Right lobe of liver (tissue), 6 donors: ENCODE results near the gene MOCS2. TPM values are rescaled to one million over a fixed set of nuclear protein-coding genes. Genes with fewer than 3 reads are reported as not detected.

Source experiments
- ATAC-seq, 4 donors: fragments of 200-7000 bp; cut with Tn5 transposase; one replicate each; pipeline ENCODE4 v1.9.1; 2020; ENCODE audit warnings: mild to moderate bottlenecking in 4 of 4, moderate library complexity in 4 of 4
- DNase-seq, 3 donors: peaks; one replicate each; pipeline ENCODE4 v3.0.0-alpha.2; 2020
- H3K27ac ChIP-seq, 3 donors: fragments of 200-600 bp; one replicate each; pipeline ENCODE4 v1.8.0; 2022
- H3K27me3 ChIP-seq, 2 donors: fragments of 200-600 bp; one replicate each; pipeline ENCODE4 v1.8.0; 2022
- H3K36me3 ChIP-seq, 4 donors: fragments of 200-600 bp; sonication (generic) in 1 of 4; one replicate each; pipeline versions ENCODE4 v1.5.1 to v1.8.0; 2017 to 2022; ENCODE audit warnings: control low read depth in 1 of 4
- H3K4me1 ChIP-seq, 4 donors: fragments of 200-600 bp; sonication (generic) in 1 of 4; one replicate each; pipeline versions ENCODE4 v1.5.1 to v1.8.0; 2017 to 2022; ENCODE audit warnings: control low read depth in 1 of 4
- H3K4me3 ChIP-seq, 3 donors: fragments of 200-600 bp; one replicate each; pipeline ENCODE4 v1.8.0; 2022
- H3K9me3 ChIP-seq, 4 donors: fragments of 200-600 bp; sonication (generic) in 1 of 4; one replicate each; pipeline versions ENCODE4 v1.5.1 to v1.8.0; 2017 to 2022; ENCODE audit warnings: control low read depth in 1 of 4
- POLR2A ChIP-seq: fragments of 450-650 bp; IDR thresholded peaks from one replicate; pipeline ENCODE4 v1.6.1; 2017; ENCODE audit warnings: antibody characterized with exemption, mild to moderate bottlenecking
- WGBS: methylation state at CpG from one replicate; pipeline ENCODE4 v1.1.6; 2018; ENCODE audit warnings: low coverage, low lambda C conversion rate; ENCODE audit not compliant: insufficient coverage; ENCODE audit errors: missing lambda C conversion rate; 5-methylcytosine and 5-hydroxymethylcytosine counted together
- intact Hi-C, 2 donors: fragments of 100-400 bp; cut with DNase I; formaldehyde crosslinking; loops; one replicate each; pipeline versions ENCODE4 v1.11.2 to v1.14.1; 2022
- total RNA-seq, 6 experiments: library from RNA; depleted of rRNA in 2 of 6; stranded (reverse); fragments of >200 nt in 2 of 6; fragmentation: NEBNext Ultra II Directional in 3 of 6; extraction: Animal tissue kit (Norgen Biotek cat#: 25700) in 3 of 6; gene quantifications; one replicate each; pipeline versions ENCODE4 v1.1.0 to v1.2.4, GENCODE V29; 2016 to 2023
- TF ChIP-seq, protein P1 (sequence below), 4 donors: fragments of 200-600 bp in 3 of 4; fragments of 450-650 bp in 1 of 4; IDR thresholded peaks; one replicate each; pipeline versions ENCODE4 v1.5.1 to v1.8.0; 2016 to 2022; ENCODE audit warnings: antibody characterized with exemption in 4 of 4, mild to moderate bottlenecking in 2 of 4
- donor health status: DM: no; HTN: yes; CAD: no.
- donor health status: DM: no; HTN: no; CAD: no.
- donor health status: DM: no; HTN: no; CAD: no.
- donor health status: DM: no; HTN: yes; CAD: no.
- donor health status: DM: no; HTN: yes; CAD: no.

Gene MOCS2
- total RNA-seq, 6 experiments from 2014 or later = 34.8 to 65.0 (median 44.6) TPM

DNA sequence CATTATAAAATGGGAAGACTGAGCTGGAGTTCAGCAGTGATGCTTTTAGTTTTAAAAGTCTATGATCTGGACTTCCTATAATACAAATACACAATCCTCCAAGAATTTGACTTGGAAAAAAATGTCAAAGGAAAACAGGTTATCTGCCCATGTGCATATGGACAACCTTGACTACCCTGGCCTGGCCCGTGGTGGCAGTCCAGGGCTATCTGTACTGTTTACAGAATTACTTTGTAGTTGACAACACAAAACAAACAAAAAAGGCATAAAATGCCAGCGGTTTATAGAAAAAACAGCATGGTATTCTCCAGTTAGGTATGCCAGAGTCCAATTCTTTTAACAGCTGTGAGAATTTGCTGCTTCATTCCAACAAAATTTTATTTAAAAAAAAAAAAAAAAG, 17.3 kb downstream of the MOCS2 start:
- TF ChIP-seq, protein P1, sequence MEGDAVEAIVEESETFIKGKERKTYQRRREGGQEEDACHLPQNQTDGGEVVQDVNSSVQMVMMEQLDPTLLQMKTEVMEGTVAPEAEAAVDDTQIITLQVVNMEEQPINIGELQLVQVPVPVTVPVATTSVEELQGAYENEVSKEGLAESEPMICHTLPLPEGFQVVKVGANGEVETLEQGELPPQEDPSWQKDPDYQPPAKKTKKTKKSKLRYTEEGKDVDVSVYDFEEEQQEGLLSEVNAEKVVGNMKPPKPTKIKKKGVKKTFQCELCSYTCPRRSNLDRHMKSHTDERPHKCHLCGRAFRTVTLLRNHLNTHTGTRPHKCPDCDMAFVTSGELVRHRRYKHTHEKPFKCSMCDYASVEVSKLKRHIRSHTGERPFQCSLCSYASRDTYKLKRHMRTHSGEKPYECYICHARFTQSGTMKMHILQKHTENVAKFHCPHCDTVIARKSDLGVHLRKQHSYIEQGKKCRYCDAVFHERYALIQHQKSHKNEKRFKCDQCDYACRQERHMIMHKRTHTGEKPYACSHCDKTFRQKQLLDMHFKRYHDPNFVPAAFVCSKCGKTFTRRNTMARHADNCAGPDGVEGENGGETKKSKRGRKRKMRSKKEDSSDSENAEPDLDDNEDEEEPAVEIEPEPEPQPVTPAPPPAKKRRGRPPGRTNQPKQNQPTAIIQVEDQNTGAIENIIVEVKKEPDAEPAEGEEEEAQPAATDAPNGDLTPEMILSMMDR (IDR thresholded peaks at IDR 0.05) = no peak
- no peak for TF ChIP-seq POLR2A
- DNase-seq = peak in 1 of 3 donors; percentile 47
- 19% methylated on average over 2 of the region's 2 CpGs for WGBS
- ATAC-seq = peak; percentile 63 to 83 (median 71)
- intact Hi-C loops = no loop called here
- Histone ChIP-seq H3K36me3 (peaks cover 0 to 3% (median 0%) of the 10 kb centered on the region in 4 donors), H3K4me1 (no peaks in the 10 kb centered on the region), H3K4me3 (no peak overlapping the region), H3K27ac (no peak overlapping the region), H3K27me3 (no peaks in the 10 kb centered on the region), H3K9me3 (no peaks in the 10 kb centered on the region)

DNA sequence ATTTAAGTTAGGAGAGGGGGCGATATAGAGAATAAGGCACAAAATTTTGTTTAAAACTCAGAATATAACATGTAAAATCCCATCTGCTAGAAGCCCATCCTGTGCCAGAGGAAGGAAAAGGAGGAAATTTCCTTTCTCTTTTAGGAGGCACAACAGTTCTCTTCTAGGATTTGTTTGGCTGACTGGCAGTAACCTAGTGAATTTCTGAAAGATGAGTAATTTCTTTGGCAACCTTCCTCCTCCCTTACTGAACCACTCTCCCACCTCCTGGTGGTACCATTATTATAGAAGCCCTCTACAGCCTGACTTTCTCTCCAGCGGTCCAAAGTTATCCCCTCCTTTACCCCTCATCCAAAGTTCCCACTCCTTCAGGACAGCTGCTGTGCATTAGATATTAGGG, 18.3 kb downstream of the MOCS2 start:
- ATAC-seq (peak in 1 of 4 donors; percentile 77), DNase-seq (no peak)
- WGBS = 82% methylated on average over 2 of the region's 2 CpGs
- Histone ChIP-seq H3K4me1 (no peaks in the 10 kb centered on the region), H3K4me3 (no peak overlapping the region), H3K9me3 (no peaks in the 10 kb centered on the region), H3K27me3 (no peaks in the 10 kb centered on the region), H3K36me3 (no peaks in the 10 kb centered on the region), H3K27ac (no peak overlapping the region)
- intact Hi-C loops = no loop called here
- TF ChIP-seq POLR2A = no peak
- TF ChIP-seq, protein P1 (IDR thresholded peaks at IDR 0.05) = no peak

DNA sequence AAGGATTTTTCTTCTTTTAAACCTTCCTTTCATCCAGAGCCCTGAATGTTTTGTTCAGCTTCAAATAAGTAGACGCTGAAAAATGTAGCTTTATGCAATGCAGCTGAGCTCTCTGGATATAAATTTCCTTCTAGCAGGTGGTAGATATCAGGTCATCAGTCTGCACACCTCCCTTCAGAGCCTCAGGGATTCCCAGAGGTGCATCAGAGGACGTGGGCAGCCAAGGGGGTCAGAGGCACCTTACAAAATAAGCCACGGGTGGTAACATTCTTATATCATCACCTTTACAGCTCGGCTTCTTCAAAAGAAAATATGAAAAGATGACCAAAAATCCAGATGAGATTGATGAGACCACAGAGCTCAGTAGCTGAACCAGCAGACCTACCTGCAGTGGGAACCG, 19.3 kb downstream of the MOCS2 start:
- intact Hi-C loops = no loop called here
- no peak for DNase-seq
- H3K4me1 ChIP-seq = no peaks in the 10 kb centered on the region
- no peak overlapping the region for H3K27ac ChIP-seq
- no peaks in the 10 kb centered on the region for H3K27me3 ChIP-seq
- H3K36me3 ChIP-seq = no peaks in the 10 kb centered on the region
- no peaks in the 10 kb centered on the region for H3K9me3 ChIP-seq
- 74% methylated on average over 4 of the region's 5 CpGs for WGBS
- no peak overlapping the region for H3K4me3 ChIP-seq
- TF ChIP-seq, protein P1 (IDR thresholded peaks at IDR 0.05) = no peak
- no peak for TF ChIP-seq POLR2A
- no peak for ATAC-seq

DNA sequence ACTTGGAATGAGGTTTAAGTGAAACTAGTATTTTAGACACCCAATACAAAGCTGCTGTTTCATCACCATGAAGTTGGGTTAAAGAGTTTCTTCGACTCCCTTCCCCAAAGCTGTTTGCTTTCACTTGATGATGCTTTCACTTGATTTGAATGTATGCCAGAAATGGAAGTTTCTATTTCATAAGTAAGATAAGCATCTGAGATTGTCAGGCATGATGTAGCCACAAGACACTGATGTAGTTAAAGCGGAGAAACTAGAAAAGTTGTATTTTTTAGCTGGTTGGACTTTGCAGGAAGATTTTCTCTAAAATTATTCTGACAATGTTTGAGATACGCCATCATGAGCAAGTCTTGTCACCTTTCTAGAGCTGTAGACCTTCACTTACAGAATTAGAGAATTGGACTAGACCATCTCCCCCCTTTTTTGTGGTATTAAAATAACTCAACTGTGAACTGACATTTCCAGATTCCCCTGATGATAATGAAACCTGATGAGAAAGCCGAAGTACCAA, 20.0 kb downstream of the MOCS2 start:
- WGBS = 72% methylated on average over 4 of the region's 4 CpGs
- Histone ChIP-seq H3K4me1 (no peaks in the 10 kb centered on the region), H3K27ac (no peak overlapping the region), H3K27me3 (no peaks in the 10 kb centered on the region), H3K9me3 (no peaks in the 10 kb centered on the region), H3K36me3 (no peaks in the 10 kb centered on the region), H3K4me3 (no peak overlapping the region)
- intact Hi-C loops = loop anchor here in 1 of 2 donors (10.0 kb wide), 1 partner anchor 145 kb away; no protein-coding TSS in a partner anchor
- no peak for TF ChIP-seq POLR2A
- TF ChIP-seq, protein P1 (IDR thresholded peaks at IDR 0.05) = no peak
- ATAC-seq = no peak
- DNase-seq = no peak
